SK-N-SH (cell line): Measurements from ENCODE around the gene MRPS18A. TPM values are rescaled to one million over a fixed set of nuclear protein-coding genes. Genes with fewer than 3 reads are reported as not detected.

Experiments
- CTCF ChIA-PET: fragments of 300-600, 350-600 bp; formaldehyde crosslinking; extraction: SDS; loops from one replicate; lab custom pipeline; 2021; lab: Yijun Ruan, JAX
- POLR2A ChIA-PET: fragments of 350-600 bp; sonication (Branson Sonifier 250); formaldehyde crosslinking; extraction: SDS; loops from one replicate; lab custom pipeline; 2020; ENCODE audit warnings: antibody characterized with exemption, inconsistent platforms; lab: Yijun Ruan, JAX
- DNase-seq: peaks from one replicate; pipeline ENCODE4 v3.0.0; 2012
- H2AFZ ChIP-seq: fragments of 200-600 bp; sonication (generic); 2 replicates; pipeline ENCODE4 v1.8.1; 2016; ENCODE audit warnings: antibody characterized with exemption, mild to moderate bottlenecking, low read depth
- H3F3A ChIP-seq: fragments of 200-600 bp; sonication (generic); replicated peaks from 2 replicates; pipeline ENCODE3; 2016; ENCODE audit warnings: antibody characterized with exemption, mild to moderate bottlenecking; ENCODE audit not compliant: insufficient read depth
- H3K27ac ChIP-seq, 2 experiments: fragments of 200-500 bp in 1 of 2; fragments of 200-600 bp in 1 of 2; sonication (Bioruptor generic) in 1 of 2; sonication (generic), shearing (Covaris generic) in 1 of 2; 2 replicates each; pipeline versions ENCODE4 v1.5.1 to v1.6.1; 2014 to 2016; ENCODE audit warnings: low read depth in 2 of 2, inconsistent platforms in 1 of 2, low read length in 1 of 2, mild to moderate bottlenecking in 1 of 2, mixed read lengths in 1 of 2
- H3K27me3 ChIP-seq: fragments of 200-600 bp; sonication (generic), shearing (Covaris generic); 2 replicates; pipeline ENCODE4 v1.6.1; 2016; ENCODE audit warnings: mixed run types; ENCODE audit not compliant: insufficient read depth
- H3K36me3 ChIP-seq, 2 experiments: fragments of 200-500 bp in 1 of 2; fragments of 200-600 bp in 1 of 2; sonication (Bioruptor generic) in 1 of 2; sonication (generic) in 1 of 2; replicated peaks in 1 of 2; 2 replicates each; pipeline versions ENCODE3 to v1.5.1; 2014 to 2016; ENCODE audit warnings: low read length in 1 of 2, mild to moderate bottlenecking in 1 of 2; ENCODE audit not compliant: insufficient read depth in 2 of 2, control insufficient read depth in 1 of 2
- H3K4me1 ChIP-seq, 2 experiments: fragments of 200-500 bp in 1 of 2; fragments of 200-600 bp in 1 of 2; sonication (Bioruptor generic) in 1 of 2; sonication (generic), shearing (Covaris generic) in 1 of 2; 2 replicates each; pipeline versions ENCODE4 v1.5.1 to v1.6.1; 2014 to 2016; ENCODE audit warnings: low read depth in 1 of 2, low read length in 1 of 2, mixed run types in 1 of 2; ENCODE audit not compliant: insufficient read depth in 2 of 2, control insufficient read depth in 1 of 2
- H3K4me2 ChIP-seq: fragments of 200-600 bp; sonication (generic), shearing (Covaris generic); 2 replicates; pipeline ENCODE4 v1.6.1; 2017; ENCODE audit warnings: mixed run types
- H3K4me3 ChIP-seq, 2 experiments: fragments of 200-500 bp in 1 of 2; fragments of 200-600 bp in 1 of 2; sonication (Bioruptor generic) in 1 of 2; sonication (generic), shearing (Covaris generic) in 1 of 2; 2 replicates each; pipeline versions ENCODE4 v1.5.1 to v1.8.1; 2014 to 2016; ENCODE audit warnings: low read depth in 2 of 2, inconsistent platforms in 1 of 2, low read length in 1 of 2, mild to moderate bottlenecking in 1 of 2, mixed read lengths in 1 of 2, moderate library complexity in 1 of 2
- H3K79me2 ChIP-seq: fragments of 200-600 bp; sonication (generic); 2 replicates; pipeline ENCODE4 v1.8.1; 2017; ENCODE audit warnings: mild to moderate bottlenecking; ENCODE audit not compliant: insufficient read depth
- H3K9ac ChIP-seq: fragments of 200-600 bp; sonication (generic); 2 replicates; pipeline ENCODE4 v1.6.1; 2017; ENCODE audit warnings: mixed run types
- H3K9me2 ChIP-seq: fragments of 200-600 bp; sonication (generic); 2 replicates; pipeline ENCODE4 v1.6.1; 2017; ENCODE audit warnings: mixed run types
- H3K9me3 ChIP-seq: fragments of 200-600 bp; sonication (generic); 2 replicates; pipeline ENCODE4 v1.6.1; 2017; ENCODE audit warnings: mixed run types, mild to moderate bottlenecking, moderate library complexity
- H4K20me1 ChIP-seq: fragments of 200-600 bp; sonication (generic); 2 replicates; pipeline ENCODE4 v1.6.1; 2017; ENCODE audit warnings: mild to moderate bottlenecking, mixed run types; ENCODE audit not compliant: insufficient read depth
- EZH2phosphoT487 ChIP-seq: fragments of 200-600 bp; sonication (generic); IDR thresholded peaks from 2 replicates; pipeline ENCODE4 v1.6.1; 2017; ENCODE audit warnings: low read depth, mixed run types, mild to moderate bottlenecking, antibody characterized with exemption, moderate library complexity, borderline replicate concordance
- FOSL2 ChIP-seq: IDR thresholded peaks from 2 replicates; pipeline ENCODE4 v1.4.0; 2012; ENCODE audit warnings: low read depth, mild to moderate bottlenecking, moderate library complexity, borderline replicate concordance
- IRF3 ChIP-seq: fragments of 150-350 bp; IDR thresholded peaks from 2 replicates; pipeline ENCODE4 v1.6.1; 2016; ENCODE audit warnings: mild to moderate bottlenecking, low read depth, low read length
- NRF1 ChIP-seq: IDR thresholded peaks from 2 replicates; pipeline ENCODE4 v1.6.1; 2012; ENCODE audit warnings: low read depth, mild to moderate bottlenecking, low read length
- REST ChIP-seq: IDR thresholded peaks from 2 replicates; pipeline ENCODE4 v1.6.1; 2012; ENCODE audit warnings: mild to moderate bottlenecking, low read depth, low read length, moderate library complexity
- RFX5 ChIP-seq: IDR thresholded peaks from 2 replicates; pipeline ENCODE4 v1.6.1; 2012; ENCODE audit warnings: mild to moderate bottlenecking, improper control_type of control experiment, low read length
- TAF1 ChIP-seq: IDR thresholded peaks from 2 replicates; pipeline ENCODE4 v1.6.1; 2012; ENCODE audit warnings: low read depth, mild to moderate bottlenecking, low read length, moderate library complexity, borderline replicate concordance
- TCF12 ChIP-seq: IDR thresholded peaks from 2 replicates; pipeline ENCODE4 v1.4.0; 2012
- TEAD4 ChIP-seq: IDR thresholded peaks from 2 replicates; pipeline ENCODE4 v1.4.0; 2012; ENCODE audit warnings: mild to moderate bottlenecking, borderline replicate concordance; ENCODE audit not compliant: insufficient read depth
- WGBS: methylation state at CpG from one replicate; pipeline ENCODE4 v1.1.6; 2017; ENCODE audit warnings: low lambda C conversion rate; 5-methylcytosine and 5-hydroxymethylcytosine counted together
- polyA plus RNA-seq, 3 experiments: library from polyadenylated mRNA; depleted of rRNA; stranded (reverse); fragments of >200 nt; gene quantifications; 2 replicates each; pipeline ENCODE4 v1.2.3, GENCODE V29; 2012
- TF ChIP-seq, protein P1 (sequence below): IDR thresholded peaks from 2 replicates; pipeline ENCODE4 v1.4.0; 2012; ENCODE audit warnings: low read depth

The MRPS18A gene
- polyA plus RNA-seq, 1 of the 3 experiments (the other 2 are of a cell fraction), result 57.0 TPM

GRCh38 chr6:43674921-43675320, 12.7 kb downstream of the MRPS18A start:
- H3F3A ChIP-seq, result peaks cover 8% of the 10 kb centered on the region
- H3K79me2 ChIP-seq, result no peaks in the 10 kb centered on the region
- WGBS, result 96% methylated on average over 6 of the region's 8 CpGs
- no peaks in the 10 kb centered on the region for H3K27me3 ChIP-seq
- no peak overlapping the region; a peak in 1 of 4 replicates for H3K27ac ChIP-seq
- no peak for TF ChIP-seq TEAD4
- TF ChIP-seq TCF12, result no peak
- no peak for TF ChIP-seq FOSL2
- H3K9me2 ChIP-seq, result no peaks in the 10 kb centered on the region
- no peaks in the 10 kb centered on the region for H4K20me1 ChIP-seq
- H3K4me3 ChIP-seq, result no peak overlapping the region
- CTCF ChIA-PET, result interaction anchor here (1.3 to 4.9 kb wide), 3 partner anchors 9 to 404 kb away, joined by 3 to 41 read pairs (median 5); no protein-coding TSS in a partner anchor
- H3K9me3 ChIP-seq, result no peaks in the 10 kb centered on the region
- H3K9ac ChIP-seq, result no peak overlapping the region
- H2AFZ ChIP-seq, result no peak overlapping the region
- H3K4me2 ChIP-seq, result no peak overlapping the region
- peaks cover 15 to 80% of the 10 kb centered on the region in 2 experiments for H3K36me3 ChIP-seq
- DNase-seq, result no peak
- no peaks in the 10 kb centered on the region for H3K4me1 ChIP-seq
- POLR2A ChIA-PET, result interaction anchor here (0.7 kb wide), 1 partner anchor 14 kb away, joined by 4 read pairs; no protein-coding TSS in a partner anchor

- WGBS, result 100% methylated on average over 2 of the region's 2 CpGs
- Histone ChIP-seq H3K4me2 (no peak overlapping the region), H3K9me2 (no peaks in the 10 kb centered on the region), H4K20me1 (no peaks in the 10 kb centered on the region), H3F3A (peaks cover 13% of the 10 kb centered on the region), H3K27me3 (no peaks in the 10 kb centered on the region), H3K27ac (no peak overlapping the region), H3K9ac (no peak overlapping the region), H3K4me3 (no peak overlapping the region), H3K9me3 (no peaks in the 10 kb centered on the region), H3K79me2 (no peaks in the 10 kb centered on the region), H3K4me1 (peaks cover 0 to 4% of the 10 kb centered on the region in 2 experiments; a peak in 1 of 4 replicates), H2AFZ (no peak overlapping the region), H3K36me3 (peaks cover 14 to 75% of the 10 kb centered on the region in 2 experiments)
- no peak for DNase-seq
- ChIA-PET POLR2A (no interaction called here), CTCF (interaction anchor here (0.8 to 4.9 kb wide), 4 partner anchors 8 to 100 kb away, joined by 3 to 41 read pairs (median 3); no protein-coding TSS in a partner anchor)
- no peak for TF ChIP-seq IRF3
- TF ChIP-seq, protein P1, sequence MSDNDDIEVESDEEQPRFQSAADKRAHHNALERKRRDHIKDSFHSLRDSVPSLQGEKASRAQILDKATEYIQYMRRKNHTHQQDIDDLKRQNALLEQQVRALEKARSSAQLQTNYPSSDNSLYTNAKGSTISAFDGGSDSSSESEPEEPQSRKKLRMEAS, result no peak
- no peak for TF ChIP-seq RFX5
- TF ChIP-seq EZH2phosphoT487, result no peak
- no peak for TF ChIP-seq REST
- TF ChIP-seq NRF1, result no peak
- TF ChIP-seq TAF1, result no peak
- TF ChIP-seq, all 33 proteins: peak for 0
Measured at GRCh38 chr6:43674291-43674690, 13.3 kb downstream of the MRPS18A start.
